ENCODE results near the gene RNF225. TPM values are rescaled to one million over a fixed set of nuclear protein-coding genes. Genes with fewer than 3 reads are reported as not detected.
"Not testable (repeated sequence)": the region's sequence is repeated elsewhere in the genome, so short reads cannot be mapped to it uniquely, and the experiment has no call there.

Gene RNF225
- total RNA-seq, 2 donors from 2014 or later: not detected

- DNase-seq (no peak), ATAC-seq (no peak)
- intact Hi-C loops (cut with DNase I): no loop called here
Measured at GRCh38 chr19:58357481-58358145, 37.8 kb upstream of the RNF225 start.

DNA sequence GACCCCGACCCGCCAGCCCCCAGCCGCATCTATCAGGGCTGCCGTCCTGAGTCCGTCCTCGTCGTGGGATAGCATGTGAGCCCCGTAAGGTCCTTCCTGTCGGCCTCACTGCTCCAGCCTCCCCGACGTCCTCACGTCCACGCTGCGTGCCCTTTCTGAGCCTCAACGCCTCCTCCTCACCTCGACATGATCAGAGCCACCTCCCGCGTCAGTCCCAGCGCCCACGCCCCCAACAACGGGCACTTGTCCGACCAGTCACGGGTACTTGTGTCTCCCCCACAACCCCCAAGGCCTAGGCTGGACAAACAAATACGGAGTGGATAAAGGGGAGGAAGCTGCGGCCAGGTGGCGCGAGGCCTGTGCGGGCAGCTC lies 33.6 kb upstream of the RNF225 start:
- peak; percentile 9 to 34 for ATAC-seq
- peak; percentile 76 for DNase-seq
- intact Hi-C loops (cut with DNase I): loop anchor here in 1 of 2 donors (1.0 kb wide), 1 partner anchor 35 kb away; no protein-coding TSS in a partner anchor

GRCh38 chr19:58362272-58362994 lies 33.0 kb upstream of the RNF225 start, which contains the start of gene ZNF497:
TSS of gene ZNF497 (minus strand) at chr19:58362751. CDS start at chr19:58357635, 5,116 bp downstream.
- intact Hi-C loops (cut with DNase I): loop anchor here in 1 of 2 donors (1.0 kb wide), 1 partner anchor 35 kb away; no protein-coding TSS in a partner anchor
- ATAC-seq (peak; percentile 96 to 97), DNase-seq (peak; percentile 99)

- intact Hi-C loops (cut with DNase I): no loop called here
- ATAC-seq (no peak), DNase-seq (no peak)
Measured at GRCh38 chr19:58364146-58364545, 31.3 kb upstream of the RNF225 start.

GRCh38 chr19:58366585-58367430 lies 28.6 kb upstream of the RNF225 start:
- intact Hi-C loops (cut with DNase I): no loop called here
- ATAC-seq: no peak
- DNase-seq: no peak

DNA sequence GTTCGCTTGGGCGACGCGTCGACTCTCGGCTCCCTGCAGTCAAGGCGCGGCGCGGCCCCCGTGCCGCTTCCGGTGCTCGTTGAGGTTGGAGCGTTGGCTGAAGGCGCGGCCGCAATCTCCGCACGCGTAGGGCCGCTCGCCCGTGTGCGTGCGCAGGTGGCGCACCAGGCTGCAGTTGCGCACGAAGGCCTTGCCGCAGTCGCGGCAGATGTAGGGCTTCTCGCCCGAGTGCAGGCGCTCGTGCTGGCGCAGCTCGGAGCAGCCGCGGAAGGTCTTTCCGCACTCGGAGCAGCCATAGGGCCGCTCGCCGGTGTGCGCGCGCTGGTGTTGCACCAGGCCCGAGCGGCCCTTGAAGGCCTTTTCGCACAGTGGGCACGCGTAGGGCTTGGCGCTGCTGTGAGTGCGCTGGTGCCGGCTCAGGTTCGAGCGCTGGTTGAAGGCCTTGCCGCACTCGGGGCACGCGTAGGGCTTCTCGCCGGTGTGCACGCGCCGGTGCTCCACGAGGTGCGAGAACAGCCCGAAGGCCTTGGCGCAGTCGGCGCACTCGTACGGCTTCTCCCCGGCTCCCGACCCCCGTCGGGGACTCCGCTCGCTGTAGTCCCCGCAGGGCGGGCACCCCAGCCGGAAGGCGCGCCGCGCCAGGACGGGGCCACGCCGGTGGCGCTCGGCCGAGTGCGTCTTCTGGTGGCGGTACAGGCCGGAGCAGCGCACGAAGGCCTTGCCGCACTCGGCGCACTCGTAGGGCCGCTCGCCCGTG lies 27.6 kb upstream of the RNF225 start:
- DNase-seq (no peak), ATAC-seq (no peak)
- intact Hi-C loops (cut with DNase I): no loop called here

GRCh38 chr19:58368561-58369360 lies 26.7 kb upstream of the RNF225 start:
- ATAC-seq (peak in 1 of 2 donors; percentile 23), DNase-seq (no peak)
- intact Hi-C loops (cut with DNase I): no loop called here

- ATAC-seq (peak; percentile 38 to 75), DNase-seq (no peak)
- intact Hi-C loops (cut with DNase I): no loop called here
Measured at GRCh38 chr19:58372311-58373133, 22.9 kb upstream of the RNF225 start.

GRCh38 chr19:58374200-58374599 lies 21.3 kb upstream of the RNF225 start:
- DNase-seq: no peak
- intact Hi-C loops (cut with DNase I): no loop called here
- ATAC-seq: no peak

GRCh38 chr19:58376724-58377123 lies 18.7 kb upstream of the RNF225 start:
- DNase-seq; intact Hi-C loops (cut with DNase I); ATAC-seq: not testable (repeated sequence)

DNA sequence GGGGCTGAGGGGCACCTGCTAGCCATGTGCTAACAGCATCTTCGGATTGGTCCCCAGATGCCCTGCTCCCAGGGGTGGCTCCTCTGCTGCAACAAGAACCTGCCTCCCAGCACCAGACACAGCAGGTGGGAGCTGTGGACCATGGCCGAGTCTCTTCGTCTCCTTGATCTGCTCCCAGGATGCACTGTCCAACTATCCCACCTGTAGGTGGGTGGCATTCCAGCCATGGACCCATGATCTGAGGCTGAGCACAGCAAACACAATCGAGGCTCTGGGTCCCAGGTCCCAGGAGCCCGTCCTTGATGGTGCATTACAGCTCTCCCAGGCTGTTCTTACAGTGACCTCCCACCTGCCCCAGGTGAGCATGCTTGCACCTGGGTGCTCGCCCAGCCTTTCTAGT lies 16.2 kb upstream of the RNF225 start:
- no peak for DNase-seq
- intact Hi-C loops (cut with DNase I): no loop called here
- ATAC-seq: no peak

DNA sequence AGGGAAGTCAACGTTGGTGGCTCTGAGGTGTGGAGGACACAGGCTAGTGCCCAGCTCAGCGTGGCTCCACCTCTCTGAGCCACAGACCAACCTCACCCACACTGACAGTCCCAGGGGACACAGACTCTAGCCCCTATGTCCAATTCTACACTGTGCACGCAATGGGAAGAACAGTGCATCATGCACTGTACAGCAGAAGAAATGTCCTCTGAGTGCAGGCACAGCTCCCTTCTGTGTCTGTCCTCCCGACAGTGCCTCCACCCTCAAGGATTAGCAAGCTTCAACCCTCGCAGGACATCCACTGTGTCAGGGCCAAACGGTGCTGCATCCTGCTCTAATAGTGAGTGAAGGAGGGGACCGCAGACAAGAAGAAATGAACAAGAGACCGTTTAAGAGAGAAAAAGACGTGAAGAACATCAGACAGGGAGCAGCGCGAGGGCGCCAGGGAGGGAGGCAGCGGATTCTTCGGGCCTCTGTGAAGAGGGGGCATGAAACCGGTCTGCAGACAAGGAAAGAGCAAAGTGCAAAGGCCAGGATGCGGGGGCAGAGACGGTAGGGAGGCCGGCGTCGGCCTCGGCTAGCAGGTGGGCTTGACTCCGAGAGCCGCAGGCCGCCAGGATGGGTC lies 15.3 kb upstream of the RNF225 start:
- no peak for DNase-seq
- intact Hi-C loops (cut with DNase I): no loop called here
- ATAC-seq: no peak

- peak; percentile 99 for DNase-seq
- intact Hi-C loops (cut with DNase I): no loop called here
- peak; percentile 96 for ATAC-seq
Measured at GRCh38 chr19:58380662-58381459, 14.6 kb upstream of the RNF225 start, which contains the start of gene ZNF837. TSS of gene ZNF837 (minus strand) at chr19:58381030. CDS start at chr19:58369332, 11,698 bp downstream.

DNA sequence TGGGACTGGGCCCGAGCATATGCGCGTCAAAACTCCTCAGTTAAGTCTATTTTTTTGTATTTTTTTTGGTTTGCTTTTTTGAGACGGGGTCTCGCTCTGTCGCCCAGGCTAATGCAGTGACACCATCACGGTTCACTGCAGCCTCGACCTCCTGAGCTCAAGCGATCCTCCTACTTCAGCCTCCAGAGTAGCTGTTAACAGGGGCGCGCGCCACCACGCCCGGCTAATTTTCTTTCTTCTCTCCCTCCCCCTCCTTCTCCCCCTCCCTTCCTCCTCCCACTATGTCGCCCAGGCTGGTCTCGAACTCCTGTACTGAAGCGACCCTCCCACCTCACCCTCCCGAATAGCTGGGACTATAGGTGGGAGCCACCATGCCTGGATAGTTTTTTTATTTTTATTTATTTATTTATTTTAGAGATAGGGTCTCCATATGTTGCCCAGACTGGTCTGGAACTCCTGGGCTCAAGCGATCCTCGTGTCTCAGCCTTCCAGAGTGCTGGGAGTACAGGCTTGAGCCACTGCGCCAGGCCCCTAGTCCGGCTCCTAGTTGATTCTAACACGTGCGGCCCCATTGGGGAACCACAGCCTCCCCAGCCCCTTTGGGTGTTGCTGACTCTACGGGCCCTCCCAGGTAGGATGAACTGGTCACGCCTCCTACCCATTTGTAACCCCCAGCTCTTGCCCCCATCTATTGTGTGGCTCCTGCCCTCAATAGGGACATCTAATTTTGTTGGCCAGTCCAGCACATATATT lies 13.8 kb upstream of the RNF225 start:
- DNase-seq: no peak
- no peak for ATAC-seq
- intact Hi-C loops (cut with DNase I): no loop called here

GRCh38 chr19:58382997-58383603 lies 12.4 kb upstream of the RNF225 start:
- intact Hi-C loops (cut with DNase I): no loop called here
- no peak for DNase-seq
- no peak for ATAC-seq

Measured in left cardiac atrium (tissue), 4 donors.